Loucy (cell line): ENCODE results near the gene TUBGCP4.

Experiments used
- EZH2phosphoT487 ChIP-seq: fragments of 200-600 bp; IDR thresholded peaks from 2 replicates; pipeline ENCODE4 v1.6.1; 2018; ENCODE audit warnings: antibody characterized with exemption, mild to moderate bottlenecking, moderate library complexity, borderline replicate concordance
- TF ChIP-seq, protein P1 (sequence below): fragments of 200-600 bp; sonication (generic); conservative IDR thresholded peaks from 2 replicates; pipeline ENCODE4 v1.5.1; 2014; ENCODE audit warnings: mild to moderate bottlenecking, antibody characterized with exemption, low read length

DNA sequence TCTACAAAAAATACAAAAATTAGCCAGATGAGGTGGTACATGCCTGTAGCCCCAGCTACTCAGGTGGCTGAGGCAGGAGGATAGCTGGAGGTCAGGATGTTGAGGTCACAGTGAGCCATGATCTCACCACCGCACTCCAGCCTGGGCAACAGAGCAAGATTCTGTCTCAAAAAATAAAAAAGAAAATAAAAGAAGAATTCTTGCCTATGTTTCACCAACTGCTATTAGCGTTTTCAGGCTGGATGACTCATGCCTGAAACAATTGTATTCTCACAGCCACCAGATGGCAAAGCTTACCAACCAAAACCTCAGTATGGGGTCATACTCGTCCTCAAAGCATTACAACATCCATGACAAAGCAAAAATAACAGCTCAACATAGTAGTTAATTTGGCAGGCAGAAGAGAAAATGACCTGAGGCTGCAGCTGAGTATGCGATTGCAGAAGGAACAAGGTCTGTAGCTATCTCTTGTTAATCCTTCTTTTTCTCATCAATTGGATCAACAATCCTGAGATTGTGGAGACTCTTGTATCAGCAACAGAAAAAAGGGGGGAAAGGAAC is 69.9 kb downstream of the TUBGCP4 start:
- TF ChIP-seq, protein P1, sequence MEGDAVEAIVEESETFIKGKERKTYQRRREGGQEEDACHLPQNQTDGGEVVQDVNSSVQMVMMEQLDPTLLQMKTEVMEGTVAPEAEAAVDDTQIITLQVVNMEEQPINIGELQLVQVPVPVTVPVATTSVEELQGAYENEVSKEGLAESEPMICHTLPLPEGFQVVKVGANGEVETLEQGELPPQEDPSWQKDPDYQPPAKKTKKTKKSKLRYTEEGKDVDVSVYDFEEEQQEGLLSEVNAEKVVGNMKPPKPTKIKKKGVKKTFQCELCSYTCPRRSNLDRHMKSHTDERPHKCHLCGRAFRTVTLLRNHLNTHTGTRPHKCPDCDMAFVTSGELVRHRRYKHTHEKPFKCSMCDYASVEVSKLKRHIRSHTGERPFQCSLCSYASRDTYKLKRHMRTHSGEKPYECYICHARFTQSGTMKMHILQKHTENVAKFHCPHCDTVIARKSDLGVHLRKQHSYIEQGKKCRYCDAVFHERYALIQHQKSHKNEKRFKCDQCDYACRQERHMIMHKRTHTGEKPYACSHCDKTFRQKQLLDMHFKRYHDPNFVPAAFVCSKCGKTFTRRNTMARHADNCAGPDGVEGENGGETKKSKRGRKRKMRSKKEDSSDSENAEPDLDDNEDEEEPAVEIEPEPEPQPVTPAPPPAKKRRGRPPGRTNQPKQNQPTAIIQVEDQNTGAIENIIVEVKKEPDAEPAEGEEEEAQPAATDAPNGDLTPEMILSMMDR: peak; percentile 61
- no peak for TF ChIP-seq EZH2phosphoT487
